LNCaP clone FGC (cell line): ENCODE data around the gene TAF4.

Experiments
- DNase-seq: peaks from one replicate; pipeline ENCODE4 v3.0.0-alpha.2; 2011; ENCODE audit warnings: low read depth
- H3K4me3 ChIP-seq: 2 replicates; pipeline ENCODE4 v1.5.1; 2011; ENCODE audit warnings: mild to moderate bottlenecking, low read depth, low read length, control low read depth
- CTCF ChIP-seq: IDR thresholded peaks from 2 replicates; pipeline ENCODE4 v1.5.1; 2012; ENCODE audit warnings: mild to moderate bottlenecking; ENCODE audit not compliant: control insufficient read depth, insufficient read depth; ENCODE audit errors: extremely low read depth

The TAF4 gene

DNA sequence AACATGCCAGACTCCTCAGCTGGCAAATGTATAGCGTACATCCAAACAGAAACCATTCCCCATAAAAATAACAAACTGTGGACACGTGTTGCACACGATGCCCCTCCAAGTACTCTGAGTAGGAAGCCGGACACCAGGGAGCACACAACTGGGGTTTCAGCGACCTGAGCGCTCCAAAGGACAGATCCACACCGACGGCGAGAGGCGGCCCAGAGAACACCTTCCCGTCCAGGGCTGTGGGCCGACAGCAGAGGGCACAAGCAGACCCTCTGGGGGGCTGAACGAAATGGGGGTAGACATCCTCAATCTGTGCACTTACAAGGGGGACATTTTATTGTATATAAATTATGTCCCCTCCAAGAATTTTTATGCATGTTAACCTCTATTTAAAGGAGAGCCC, 24.7 kb downstream of the TAF4 start:
- DNase-seq, result no peak
- TF ChIP-seq CTCF, result no peak
- no peak overlapping the region for H3K4me3 ChIP-seq

DNA sequence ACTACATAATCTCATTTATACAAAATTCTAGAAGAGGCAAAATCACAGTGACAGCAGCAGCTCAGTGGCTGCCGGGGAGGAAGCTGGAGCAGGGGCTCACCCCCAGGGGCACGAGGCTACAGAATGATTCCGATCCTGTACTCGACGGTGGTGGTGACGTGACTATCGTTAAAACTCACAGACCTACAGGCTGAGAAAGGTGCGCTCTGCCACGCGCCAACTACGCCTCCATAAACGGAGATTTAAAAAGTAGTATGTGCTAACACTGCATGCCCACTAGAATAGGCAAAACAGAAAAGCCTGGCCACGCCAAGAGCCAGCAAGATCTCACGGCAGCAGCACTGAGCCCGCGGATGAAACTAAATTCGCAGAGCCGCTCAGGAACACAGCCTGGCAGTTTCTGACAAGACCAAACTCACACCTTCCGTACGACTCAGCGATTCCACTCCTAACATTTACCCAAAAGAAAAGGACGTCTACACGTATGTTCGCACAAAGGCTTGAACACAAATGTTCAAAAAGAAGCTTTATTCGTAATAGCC, 25.2 kb downstream of the TAF4 start:
- no peak for TF ChIP-seq CTCF

DNA sequence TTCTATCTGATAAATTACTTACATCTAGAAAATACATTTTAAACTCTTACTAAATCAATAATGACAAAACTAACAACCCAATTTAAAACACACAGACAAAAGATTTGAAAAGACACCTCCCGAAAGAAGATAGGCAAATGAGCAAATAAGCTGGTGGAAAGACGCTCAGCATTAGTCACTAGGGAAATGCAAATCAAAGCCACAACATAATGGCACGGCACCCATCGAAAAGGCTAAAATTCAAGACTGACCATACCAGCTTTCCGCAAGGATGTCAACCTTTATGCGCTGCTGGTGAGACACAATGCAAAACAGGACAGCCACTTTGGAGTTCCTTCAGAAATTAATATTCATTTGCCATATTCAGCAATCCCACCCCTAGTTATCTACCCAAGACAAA, 25.9 kb downstream of the TAF4 start:
- DNase-seq, result no peak
- TF ChIP-seq CTCF, result no peak
- H3K4me3 ChIP-seq, result no peak overlapping the region

More for the DNA sequence above, 25.2 kb downstream of the TAF4 start:
- no peak overlapping the region for H3K4me3 ChIP-seq
- no peak for DNase-seq

DNA sequence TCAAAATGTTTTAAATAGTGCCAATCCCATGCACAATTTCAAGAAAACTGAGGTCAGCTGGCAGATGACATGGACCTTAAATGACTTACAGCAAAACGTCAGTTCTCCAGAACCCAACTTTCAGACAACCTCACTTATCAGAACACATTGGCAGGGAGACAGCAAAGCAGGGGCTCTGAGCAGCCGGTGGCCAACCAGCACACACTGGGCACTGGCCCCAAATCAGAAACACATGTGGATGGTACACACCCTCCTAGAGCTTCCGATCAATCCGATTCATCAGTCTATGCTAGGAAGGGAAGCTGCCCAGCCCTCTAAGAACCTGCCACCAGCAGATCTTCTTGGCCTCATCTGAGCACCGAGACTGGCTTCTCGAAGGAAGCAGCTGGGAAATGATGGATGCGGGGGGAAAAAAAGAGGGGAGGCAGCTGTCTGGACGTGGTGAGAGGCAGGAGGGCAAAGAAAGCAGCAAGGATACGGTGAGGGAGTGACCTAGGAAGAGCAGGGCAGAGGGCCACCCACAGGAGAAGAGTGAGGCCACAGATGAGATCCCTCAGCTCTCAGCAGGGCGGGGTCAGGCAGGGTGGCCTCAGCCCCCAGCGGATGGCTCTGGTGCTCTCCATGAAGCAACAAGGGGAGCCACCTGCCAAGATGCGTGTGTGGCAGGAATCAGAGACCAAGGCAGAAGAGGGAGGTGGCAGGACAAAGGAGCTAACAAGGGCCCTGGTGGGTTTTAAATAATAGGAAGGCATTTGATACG, 32.9 kb downstream of the TAF4 start:
- no peak overlapping the region for H3K4me3 ChIP-seq
- TF ChIP-seq CTCF, result no peak
- DNase-seq, result no peak

DNA sequence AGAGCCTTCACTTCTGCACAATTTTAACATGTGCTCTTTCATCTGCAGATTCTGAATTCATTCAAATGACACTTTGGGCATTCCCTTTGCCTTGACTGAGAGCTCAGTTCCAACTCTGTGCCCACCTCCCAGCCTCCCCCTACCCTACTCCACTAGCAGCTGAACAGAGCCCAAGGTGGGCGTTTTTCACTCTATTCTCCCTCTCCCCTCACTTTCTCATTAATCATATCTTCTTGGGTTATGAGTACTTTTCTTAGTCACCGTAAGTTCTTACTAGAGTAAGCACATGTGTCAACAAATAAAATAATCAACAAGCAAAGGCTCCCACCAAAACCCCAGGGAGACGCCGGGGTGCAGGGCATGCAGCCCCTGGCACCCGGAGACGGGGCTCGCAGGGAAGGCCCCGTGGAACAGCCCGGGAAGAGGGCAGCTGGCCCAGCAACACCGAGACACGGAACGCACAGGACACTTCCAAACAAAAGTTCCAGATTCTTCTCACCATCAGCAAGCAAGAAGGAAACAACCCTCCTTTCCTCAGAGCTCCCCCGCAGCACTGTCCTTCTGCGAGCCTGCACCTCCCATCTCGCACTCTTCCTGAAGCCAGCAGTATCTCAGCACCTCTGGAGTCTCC, 34.1 kb downstream of the TAF4 start:
- no peak for TF ChIP-seq CTCF
- no peak for DNase-seq
- no peak overlapping the region for H3K4me3 ChIP-seq

DNA sequence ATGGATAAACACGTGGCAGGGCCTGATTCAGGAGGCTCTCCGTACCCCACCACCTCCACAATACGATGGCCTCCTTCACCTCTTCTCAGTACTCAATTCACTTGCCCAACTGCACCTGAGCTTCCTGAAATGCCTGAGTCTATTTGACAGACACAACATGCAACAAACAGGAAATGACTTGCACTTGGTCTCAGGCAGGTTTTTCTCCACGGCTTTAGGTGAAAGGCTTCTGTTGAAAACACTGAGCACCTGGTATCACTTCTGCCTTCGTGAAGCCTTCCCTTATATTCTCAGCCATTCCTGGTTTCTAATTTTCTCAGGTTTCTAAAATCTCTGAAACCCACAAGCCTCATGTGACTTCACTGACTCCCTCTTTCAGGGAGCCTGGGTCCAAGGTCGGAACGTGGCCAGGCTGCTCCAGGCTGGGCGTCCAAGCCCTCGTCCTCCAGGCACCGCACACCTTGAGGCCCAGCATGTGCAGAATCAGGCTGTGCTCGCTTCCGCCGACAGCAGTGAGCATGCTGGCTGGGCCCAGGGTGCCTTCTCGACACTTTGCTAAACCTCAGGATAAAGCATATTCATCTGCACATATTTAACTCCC, 34.7 kb downstream of the TAF4 start:
- TF ChIP-seq CTCF, result no peak
- no peak for DNase-seq
- H3K4me3 ChIP-seq, result no peak overlapping the region
